Measurements from ENCODE around the gene SPP1.

DNA sequence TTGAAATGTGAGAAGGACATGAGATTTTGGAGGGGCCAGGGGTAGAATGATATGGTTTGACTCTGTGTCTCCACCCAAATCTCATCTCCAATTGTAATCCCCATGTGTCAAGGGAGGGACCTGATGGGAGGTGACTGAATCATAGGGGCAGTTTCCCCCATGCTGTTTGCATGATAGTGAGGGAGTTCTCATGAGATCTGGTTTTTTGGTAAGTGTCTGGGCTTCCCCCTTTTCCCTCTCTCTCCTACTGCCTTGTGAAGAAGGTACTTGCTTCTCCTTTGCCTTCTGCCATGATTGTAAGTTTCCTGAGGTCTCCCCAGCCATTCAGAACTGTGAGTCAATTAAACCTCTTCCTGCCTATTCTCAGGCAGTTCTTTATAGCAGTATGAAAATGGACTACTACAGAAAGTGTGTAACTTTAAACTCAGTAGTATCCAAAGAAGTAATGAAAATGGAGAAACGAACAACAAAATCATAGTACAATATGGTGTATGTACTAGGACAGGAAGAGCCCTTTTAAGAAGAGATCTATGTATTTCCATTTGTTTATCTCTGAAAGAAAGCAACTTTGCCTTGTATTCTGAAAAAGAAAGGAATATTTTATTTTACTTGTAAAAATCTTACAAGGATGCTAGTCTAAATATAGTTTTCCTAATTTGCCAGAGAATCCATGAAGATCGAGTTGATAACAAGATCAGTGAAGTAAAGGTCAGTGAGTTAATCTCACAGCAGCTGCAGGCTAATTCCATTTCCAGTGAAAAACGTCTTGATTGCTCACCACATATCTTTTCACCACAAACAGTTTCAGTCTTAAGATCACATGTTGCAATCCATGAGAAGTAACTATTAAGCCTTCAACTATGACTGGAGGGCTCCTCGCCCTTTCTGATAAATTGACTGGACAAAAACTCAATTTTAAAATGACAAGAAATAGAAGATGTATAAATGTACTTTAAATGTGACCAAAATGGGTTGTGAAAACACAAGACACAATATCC, 52.4 kb downstream of the SPP1 start:
- no peak for TF ChIP-seq CTCF (optimal IDR thresholded peaks at IDR 0.05 in 1 of 3, IDR thresholded peaks at IDR 0.05 in 1 of 3, conservative IDR thresholded peaks at IDR 0.05 in 1 of 3; ENCODE audit: extremely low read depth in 1 of 3, insufficient read depth in 2 of 3, low read length in 3 of 3)
- no peak for TF ChIP-seq EZH2 (IDR thresholded peaks at IDR 0.05; ENCODE audit: low read length)
